BLaER1 treated with 17β-estradiol and CSF1 and Interleukin-3, amounts not matched to agents 10 nM and 100 nM (cell line): ENCODE measurements around the gene PHLDA1.

Source experiments
- H3K27ac ChIP-seq, 11 experiments: shearing (Covaris generic); formaldehyde crosslinking; 2 replicates each; pipeline ENCODE4 v1.8.1; 2022
- H3K27me3 ChIP-seq, 11 experiments: shearing (Covaris generic); formaldehyde crosslinking; 2 replicates each; pipeline ENCODE4 v1.8.1; 2022
- H3K36me3 ChIP-seq, 11 experiments: shearing (Covaris generic); formaldehyde crosslinking; 2 replicates each; pipeline ENCODE4 v1.8.1; 2022
- H3K4me1 ChIP-seq, 10 experiments: shearing (Covaris generic); formaldehyde crosslinking; 2 replicates each; pipeline ENCODE4 v1.8.1; 2022
- H3K4me2 ChIP-seq, 11 experiments: shearing (Covaris generic); formaldehyde crosslinking; 2 replicates each; pipeline ENCODE4 v1.8.1; 2022
- H3K4me3 ChIP-seq, 10 experiments: shearing (Covaris generic); formaldehyde crosslinking; 2 replicates each; pipeline ENCODE4 v1.8.1; 2022
- H3K9ac ChIP-seq, 11 experiments: shearing (Covaris generic); formaldehyde crosslinking; 2 replicates each; pipeline ENCODE4 v1.8.1; 2022
- H3K9me3 ChIP-seq, 11 experiments: shearing (Covaris generic); formaldehyde crosslinking; replicated peaks in 1 of 11; 2 replicates each; pipeline ENCODE4 v1.8.1; 2022
- H4K20me1 ChIP-seq, 11 experiments: shearing (Covaris generic); formaldehyde crosslinking; 2 replicates each; pipeline ENCODE4 v1.8.1; 2022
- Cebpa-rat ChIP-seq, 11 experiments: shearing (Covaris generic); IDR thresholded peaks; 2 replicates each; pipeline ENCODE4 v1.8.1; 2022

Gene PHLDA1

GRCh38 chr12:76072568-76072967 lies 41.0 kb upstream of the PHLDA1 start:
- no peak overlapping the region for H3K4me3 ChIP-seq
- no peak overlapping the region for H3K4me2 ChIP-seq
- peaks cover 62 to 99% (median 86%) of the 10 kb centered on the region in 11 experiments for H3K36me3 ChIP-seq
- no peak overlapping the region for H3K9ac ChIP-seq
- H3K4me1 ChIP-seq = peaks cover 0 to 32% (median 5%) of the 10 kb centered on the region in 10 experiments; a peak in 11 of 20 replicates
- H3K27ac ChIP-seq = no peak overlapping the region
- no peaks in the 10 kb centered on the region for H3K27me3 ChIP-seq
- H4K20me1 ChIP-seq = peaks cover 73 to 100% (median 100%) of the 10 kb centered on the region in 11 experiments
- TF ChIP-seq Cebpa-rat (IDR thresholded peaks at IDR 0.05) = no peak
- H3K9me3 ChIP-seq = peaks cover 0 to 20% (median 4%) of the 10 kb centered on the region in 11 experiments; a peak in 12 of 22 replicates

- TF ChIP-seq Cebpa-rat (IDR thresholded peaks at IDR 0.05) = no peak
- no peak overlapping the region for H3K4me2 ChIP-seq
- H3K9me3 ChIP-seq = peaks cover 22 to 49% (median 32%) of the 10 kb centered on the region in 11 experiments
- no peaks in the 10 kb centered on the region for H3K27me3 ChIP-seq
- H4K20me1 ChIP-seq = peaks cover 42 to 100% (median 95%) of the 10 kb centered on the region in 11 experiments; a peak in 21 of 22 replicates
- no peak overlapping the region for H3K27ac ChIP-seq
- H3K4me3 ChIP-seq = no peak overlapping the region
- peaks cover 0 to 8% (median 0%) of the 10 kb centered on the region in 10 experiments; a peak in 4 of 20 replicates for H3K4me1 ChIP-seq
- peaks cover 92 to 100% (median 95%) of the 10 kb centered on the region in 11 experiments for H3K36me3 ChIP-seq
- no peak overlapping the region for H3K9ac ChIP-seq
These were observed 37.8 kb upstream of the PHLDA1 start for GRCh38 chr12:76069339-76069738.

GRCh38 chr12:76065917-76066316 lies 34.3 kb upstream of the PHLDA1 start:
- peaks cover 22 to 49% (median 32%) of the 10 kb centered on the region in 11 experiments for H3K9me3 ChIP-seq
- TF ChIP-seq Cebpa-rat (IDR thresholded peaks at IDR 0.05) = no peak
- peaks cover 96 to 100% (median 100%) of the 10 kb centered on the region in 11 experiments for H3K36me3 ChIP-seq

GRCh38 chr12:76064904-76065303 lies 33.3 kb upstream of the PHLDA1 start:
- Histone ChIP-seq H3K9me3 (peaks cover 22 to 49% (median 32%) of the 10 kb centered on the region in 11 experiments), H4K20me1 (peaks cover 39 to 100% (median 95%) of the 10 kb centered on the region in 11 experiments; a peak in 21 of 22 replicates), H3K36me3 (peaks cover 93 to 100% (median 100%) of the 10 kb centered on the region in 11 experiments), H3K27me3 (no peaks in the 10 kb centered on the region), H3K4me2 (no peak overlapping the region), H3K9ac (no peak overlapping the region), H3K4me1 (peaks cover 0 to 20% (median 0%) of the 10 kb centered on the region in 10 experiments; a peak in 1 of 20 replicates), H3K4me3 (no peak overlapping the region), H3K27ac (no peak overlapping the region)
- no peak for TF ChIP-seq Cebpa-rat (IDR thresholded peaks at IDR 0.05)

More at GRCh38 chr12:76065917-76066316, 34.3 kb upstream of the PHLDA1 start:
- Histone ChIP-seq H4K20me1 (peaks cover 42 to 100% (median 95%) of the 10 kb centered on the region in 11 experiments), H3K4me1 (peaks cover 0 to 12% (median 0%) of the 10 kb centered on the region in 10 experiments; a peak in 2 of 20 replicates), H3K27ac (no peak overlapping the region), H3K4me3 (no peak overlapping the region), H3K4me2 (no peak overlapping the region), H3K9ac (no peak overlapping the region), H3K27me3 (no peaks in the 10 kb centered on the region)

- H3K9ac ChIP-seq = no peak overlapping the region
- H3K27ac ChIP-seq = no peak overlapping the region
- 0 out of 20 replicates have a peak, but pooled peaks cover 0 to 16% (median 0%) of the 10 kb centered on the region in 10 experiments for H3K4me1 ChIP-seq
- no peaks in the 10 kb centered on the region for H3K27me3 ChIP-seq
- H3K4me2 ChIP-seq = no peak overlapping the region
- no peak overlapping the region for H3K4me3 ChIP-seq
- TF ChIP-seq Cebpa-rat (IDR thresholded peaks at IDR 0.05) = no peak
- peaks cover under 1 to 8% (median 5%) of the 10 kb centered on the region in 11 experiments; a peak in 21 of 22 replicates for H3K9me3 ChIP-seq
- peaks cover 42 to 99% (median 86%) of the 10 kb centered on the region in 11 experiments; a peak in 21 of 22 replicates for H4K20me1 ChIP-seq
- H3K36me3 ChIP-seq = peaks cover 91 to 100% (median 100%) of the 10 kb centered on the region in 11 experiments
These were observed 28.5 kb upstream of the PHLDA1 start for GRCh38 chr12:76060111-76060510.

GRCh38 chr12:76057326-76057725 lies 25.8 kb upstream of the PHLDA1 start:
- H3K9me3 ChIP-seq = no peaks in the 10 kb centered on the region
- no peak overlapping the region for H3K9ac ChIP-seq
- 0 out of 20 replicates have a peak, but pooled peaks cover 0 to 16% (median 0%) of the 10 kb centered on the region in 10 experiments for H3K4me1 ChIP-seq
- H3K36me3 ChIP-seq = peaks cover 94 to 100% (median 100%) of the 10 kb centered on the region in 11 experiments
- peaks cover 29 to 98% (median 69%) of the 10 kb centered on the region in 11 experiments; a peak in 20 of 22 replicates for H4K20me1 ChIP-seq
- no peak overlapping the region for H3K4me3 ChIP-seq
- no peaks in the 10 kb centered on the region for H3K27me3 ChIP-seq
- H3K27ac ChIP-seq = no peak overlapping the region
- H3K4me2 ChIP-seq = no peak overlapping the region
- no peak for TF ChIP-seq Cebpa-rat (IDR thresholded peaks at IDR 0.05)

- no peak overlapping the region for H3K4me3 ChIP-seq
- no peak overlapping the region for H3K27ac ChIP-seq
- peaks cover 12 to 96% (median 65%) of the 10 kb centered on the region in 11 experiments; a peak in 18 of 22 replicates for H4K20me1 ChIP-seq
- TF ChIP-seq Cebpa-rat (IDR thresholded peaks at IDR 0.05) = no peak
- no peaks in the 10 kb centered on the region for H3K9me3 ChIP-seq
- H3K4me2 ChIP-seq = no peak overlapping the region
- 0 out of 20 replicates have a peak, but pooled peaks cover 0 to 6% (median 0%) of the 10 kb centered on the region in 10 experiments for H3K4me1 ChIP-seq
- no peaks in the 10 kb centered on the region for H3K27me3 ChIP-seq
- H3K36me3 ChIP-seq = peaks cover 93 to 100% (median 100%) of the 10 kb centered on the region in 11 experiments
- H3K9ac ChIP-seq = no peak overlapping the region
These were observed 23.8 kb upstream of the PHLDA1 start for GRCh38 chr12:76055393-76055792.

- H3K36me3 ChIP-seq = peaks cover 82 to 100% (median 90%) of the 10 kb centered on the region in 11 experiments
- H3K27me3 ChIP-seq = no peaks in the 10 kb centered on the region
- peaks cover 0 to 57% (median 31%) of the 10 kb centered on the region in 11 experiments; a peak in 13 of 22 replicates for H4K20me1 ChIP-seq
- H3K27ac ChIP-seq = no peak overlapping the region
- H3K4me2 ChIP-seq = no peak overlapping the region
- no peak for TF ChIP-seq Cebpa-rat (IDR thresholded peaks at IDR 0.05)
- H3K4me3 ChIP-seq = no peak overlapping the region
- H3K4me1 ChIP-seq = no peaks in the 10 kb centered on the region
- H3K9ac ChIP-seq = no peak overlapping the region
- no peaks in the 10 kb centered on the region for H3K9me3 ChIP-seq
These were observed 18.1 kb upstream of the PHLDA1 start for GRCh38 chr12:76049575-76050251.

- Histone ChIP-seq H3K27me3 (no peaks in the 10 kb centered on the region), H3K4me1 (peaks cover 0 to 13% (median 3%) of the 10 kb centered on the region in 10 experiments; a peak in 7 of 20 replicates), H3K9me3 (no peaks in the 10 kb centered on the region), H3K36me3 (peaks cover 70 to 100% (median 89%) of the 10 kb centered on the region in 11 experiments), H3K27ac (no peak overlapping the region), H3K4me3 (no peak overlapping the region), H3K9ac (no peak overlapping the region), H4K20me1 (peaks cover 0 to 42% (median 21%) of the 10 kb centered on the region in 11 experiments; a peak in 13 of 22 replicates), H3K4me2 (no peak overlapping the region)
- no peak for TF ChIP-seq Cebpa-rat (IDR thresholded peaks at IDR 0.05)
These were observed 16.2 kb upstream of the PHLDA1 start for GRCh38 chr12:76047742-76048141.
